Esophagus muscularis mucosa (tissue), 4 donors: Measurements from ENCODE around the gene C1QL4. TPM values are rescaled to one million over a fixed set of nuclear protein-coding genes. Genes with fewer than 3 reads are reported as not detected.
A peak's percentile ranks its signal among the peaks of the same experiment; 100 is the strongest.

ENCODE experiments used
- DNase-seq: peaks from one replicate; pipeline ENCODE4 v3.0.0-alpha.2; 2017; ENCODE audit errors: extremely low spot score
- H3K27ac ChIP-seq, 4 donors: fragments of 200-600 bp; sonication (generic); replicated peaks in 1 of 4; 1 replicate in 3 of 4; 2 replicates in 1 of 4; pipeline ENCODE4 v1.5.1; 2016 to 2019; ENCODE audit warnings: mild to moderate bottlenecking in 1 of 4
- H3K27me3 ChIP-seq, 4 donors: fragments of 200-600 bp; sonication (generic); one replicate each; pipeline versions ENCODE4 v1.5.1 to v1.6.0; 2016 to 2019
- H3K36me3 ChIP-seq, 4 donors: fragments of 200-600 bp; sonication (generic); one replicate each; pipeline ENCODE4 v1.5.1; 2016 to 2019
- H3K4me1 ChIP-seq, 4 donors: fragments of 200-600 bp; sonication (generic); one replicate each; pipeline ENCODE4 v1.5.1; 2016 to 2019
- H3K4me3 ChIP-seq, 4 donors: fragments of 200-600 bp; sonication (generic); 1 replicate in 2 of 4; 2 replicates in 2 of 4; pipeline ENCODE4 v1.5.1; 2016 to 2019; ENCODE audit warnings: mild to moderate bottlenecking in 4 of 4, moderate library complexity in 1 of 4
- H3K9me3 ChIP-seq, 4 donors: fragments of 200-600 bp; sonication (generic); 1 replicate in 3 of 4; 2 replicates in 1 of 4; pipeline ENCODE4 v1.5.1; 2016 to 2019
- EP300 ChIP-seq: sonication (generic); formaldehyde crosslinking; IDR thresholded peaks from one replicate; pipeline ENCODE4 v1.6.1; 2017; ENCODE audit warnings: antibody characterized with exemption
- POLR2A ChIP-seq: fragments of 450-650 bp; IDR thresholded peaks from one replicate; pipeline ENCODE4 v1.6.1; 2017; ENCODE audit warnings: antibody characterized with exemption, moderate library complexity, mild to moderate bottlenecking, low read depth
- POLR2AphosphoS5 ChIP-seq, 2 donors: sonication (generic); formaldehyde crosslinking; IDR thresholded peaks; one replicate each; pipeline ENCODE4 v1.6.1; 2017; ENCODE audit warnings: antibody characterized with exemption in 2 of 2
- WGBS: methylation state at CpG from one replicate; pipeline ENCODE4 v1.1.5; 2018; 5-methylcytosine and 5-hydroxymethylcytosine counted together
- intact Hi-C: fragments of 100-400 bp; cut with DNase I; formaldehyde crosslinking; loops from one replicate; pipeline ENCODE4 v1.15.1; 2023
- total RNA-seq, 4 donors: library from RNA; depleted of rRNA; stranded (reverse); fragments of >200 nt; gene quantifications; one replicate each; pipeline versions ENCODE4 v1.1.0 to v1.2.1, GENCODE V29; 2016
- TF ChIP-seq, protein P1 (sequence below), 3 experiments: fragments of 200-600 bp in 2 of 3; fragments of 450-650 bp in 1 of 3; sonication (generic) in 2 of 3; IDR thresholded peaks; one replicate each; pipeline ENCODE4 v1.5.1; 2017 to 2019; ENCODE audit warnings: antibody characterized with exemption in 3 of 3, mild to moderate bottlenecking in 2 of 3, moderate library complexity in 1 of 3

C1QL4 gene
- total RNA-seq, 4 donors from 2014 or later, result not detected

DNA sequence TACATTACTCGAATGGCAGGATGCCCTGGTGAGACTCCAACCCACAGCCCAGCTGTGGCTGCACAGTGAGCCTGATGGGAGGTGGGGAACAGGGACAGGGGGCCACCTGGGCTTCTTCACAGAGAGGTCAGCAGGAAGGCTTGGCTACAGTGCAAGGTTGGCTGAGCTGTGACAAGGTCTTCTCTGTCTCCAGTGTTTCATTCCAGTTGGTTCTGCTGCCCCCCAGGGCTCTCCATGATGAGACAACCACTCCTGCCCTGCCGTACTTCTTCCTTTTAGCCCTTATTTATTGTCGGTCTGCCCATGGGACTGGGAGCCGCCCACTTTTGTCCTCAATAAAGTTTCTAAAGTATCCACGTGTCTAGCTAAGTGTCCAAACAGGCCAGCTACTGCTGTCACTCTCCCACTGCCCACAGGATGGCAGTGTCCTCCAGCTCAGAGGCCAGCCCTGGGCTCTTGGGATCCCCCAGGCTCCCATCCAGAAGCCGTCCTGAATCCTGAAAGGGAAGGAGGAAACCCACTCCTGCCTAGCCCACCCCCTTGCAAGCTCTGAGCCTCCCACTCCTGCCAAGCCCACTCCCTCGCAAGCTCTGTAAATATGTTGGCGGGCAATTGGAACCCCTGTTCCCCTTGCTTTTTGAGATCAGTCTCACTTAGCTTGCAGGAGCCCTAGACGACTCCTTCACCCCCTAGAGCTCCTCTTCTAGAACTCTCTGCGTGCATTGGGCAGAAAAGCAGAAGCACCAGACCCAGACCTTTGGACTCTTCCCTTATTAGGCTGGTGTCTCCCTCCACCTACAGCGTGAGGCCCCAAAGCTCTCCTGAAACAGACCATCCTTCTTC is 5.4 kb downstream of the C1QL4 start:
- no peak overlapping the region for H3K4me3 ChIP-seq
- peak; percentile 86 for DNase-seq
- H3K36me3 ChIP-seq, result no peaks in the 10 kb centered on the region
- H3K9me3 ChIP-seq, result no peaks in the 10 kb centered on the region
- WGBS, result 42% methylated on average over 10 of the region's 11 CpGs
- intact Hi-C loops, result no loop called here
- peaks cover 9 to 77% (median 43%) of the 10 kb centered on the region in 4 donors for H3K27me3 ChIP-seq
- TF ChIP-seq, protein P1, sequence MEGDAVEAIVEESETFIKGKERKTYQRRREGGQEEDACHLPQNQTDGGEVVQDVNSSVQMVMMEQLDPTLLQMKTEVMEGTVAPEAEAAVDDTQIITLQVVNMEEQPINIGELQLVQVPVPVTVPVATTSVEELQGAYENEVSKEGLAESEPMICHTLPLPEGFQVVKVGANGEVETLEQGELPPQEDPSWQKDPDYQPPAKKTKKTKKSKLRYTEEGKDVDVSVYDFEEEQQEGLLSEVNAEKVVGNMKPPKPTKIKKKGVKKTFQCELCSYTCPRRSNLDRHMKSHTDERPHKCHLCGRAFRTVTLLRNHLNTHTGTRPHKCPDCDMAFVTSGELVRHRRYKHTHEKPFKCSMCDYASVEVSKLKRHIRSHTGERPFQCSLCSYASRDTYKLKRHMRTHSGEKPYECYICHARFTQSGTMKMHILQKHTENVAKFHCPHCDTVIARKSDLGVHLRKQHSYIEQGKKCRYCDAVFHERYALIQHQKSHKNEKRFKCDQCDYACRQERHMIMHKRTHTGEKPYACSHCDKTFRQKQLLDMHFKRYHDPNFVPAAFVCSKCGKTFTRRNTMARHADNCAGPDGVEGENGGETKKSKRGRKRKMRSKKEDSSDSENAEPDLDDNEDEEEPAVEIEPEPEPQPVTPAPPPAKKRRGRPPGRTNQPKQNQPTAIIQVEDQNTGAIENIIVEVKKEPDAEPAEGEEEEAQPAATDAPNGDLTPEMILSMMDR (IDR thresholded peaks at IDR 0.05), result peak; percentile 64 to 74 (median 72)
- TF ChIP-seq POLR2A, result no peak
- TF ChIP-seq EP300, result no peak
- H3K27ac ChIP-seq, result no peak overlapping the region
- H3K4me1 ChIP-seq, result peaks cover 7 to 32% (median 20%) of the 10 kb centered on the region in 4 donors

GRCh38 chr12:49330631-49331379 is 6.2 kb downstream of the C1QL4 start:
- H3K9me3 ChIP-seq, result no peaks in the 10 kb centered on the region
- H3K27ac ChIP-seq, result no peak overlapping the region
- H3K4me1 ChIP-seq, result peaks cover 7 to 24% (median 15%) of the 10 kb centered on the region in 4 donors
- intact Hi-C loops, result no loop called here
- H3K36me3 ChIP-seq, result no peaks in the 10 kb centered on the region
- 81% methylated on average over 7 of the region's 14 CpGs for WGBS
- H3K27me3 ChIP-seq, result peaks cover under 1 to 69% (median 35%) of the 10 kb centered on the region in 4 donors
- DNase-seq, result no peak
- no peak for TF ChIP-seq POLR2AphosphoS5 (IDR thresholded peaks at IDR 0.05)
- TF ChIP-seq, protein P1 (IDR thresholded peaks at IDR 0.05), result no peak
- TF ChIP-seq EP300, result no peak
- TF ChIP-seq POLR2A, result no peak
- H3K4me3 ChIP-seq, result no peak overlapping the region

DNA sequence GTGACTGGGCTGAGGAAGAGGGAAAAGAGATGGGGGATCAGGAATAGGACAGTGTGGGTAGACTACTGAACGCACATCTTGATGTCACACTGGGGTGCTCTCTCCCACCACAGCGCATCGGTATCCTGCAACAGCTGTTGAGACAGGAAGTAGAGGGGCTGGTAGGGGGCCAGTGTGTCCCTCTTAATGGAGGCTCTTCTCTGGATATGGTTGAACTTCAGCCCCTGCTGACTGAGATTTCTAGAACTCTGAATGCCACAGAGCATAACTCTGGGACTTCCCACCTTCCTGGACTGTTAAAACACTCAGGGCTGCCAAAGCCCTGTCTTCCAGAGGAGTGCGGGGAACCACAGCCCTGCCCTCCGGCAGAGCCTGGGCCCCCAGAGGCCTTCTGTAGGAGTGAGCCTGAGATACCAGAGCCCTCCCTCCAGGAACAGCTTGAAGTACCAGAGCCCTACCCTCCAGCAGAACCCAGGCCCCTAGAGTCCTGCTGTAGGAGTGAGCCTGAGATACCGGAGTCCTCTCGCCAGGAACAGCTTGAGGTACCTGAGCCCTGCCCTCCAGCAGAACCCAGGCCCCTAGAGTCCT is 6.9 kb downstream of the C1QL4 start:
- DNase-seq, result no peak
- 96% methylated on average over 5 of the region's 7 CpGs for WGBS
- intact Hi-C loops, result no loop called here
- Histone ChIP-seq H3K9me3 (no peaks in the 10 kb centered on the region), H3K36me3 (no peaks in the 10 kb centered on the region), H3K27me3 (peaks cover 0 to 62% (median 28%) of the 10 kb centered on the region in 4 donors), H3K4me1 (peaks cover 7 to 21% (median 15%) of the 10 kb centered on the region in 4 donors), H3K27ac (no peak overlapping the region), H3K4me3 (no peak overlapping the region)
- TF ChIP-seq, protein P1 (IDR thresholded peaks at IDR 0.05), result no peak
- no peak for TF ChIP-seq EP300
- no peak for TF ChIP-seq POLR2A
- TF ChIP-seq POLR2AphosphoS5 (IDR thresholded peaks at IDR 0.05), result no peak

- Histone ChIP-seq H3K27me3 (peaks cover 0 to 49% (median 15%) of the 10 kb centered on the region in 4 donors), H3K36me3 (no peaks in the 10 kb centered on the region), H3K4me3 (no peak overlapping the region), H3K27ac (no peak overlapping the region), H3K9me3 (no peaks in the 10 kb centered on the region), H3K4me1 (peaks cover 7 to 22% (median 15%) of the 10 kb centered on the region in 4 donors)
- intact Hi-C loops, result no loop called here
- no peak for DNase-seq
- 92% methylated on average over 12 of the region's 12 CpGs for WGBS
- TF ChIP-seq, protein P1 (IDR thresholded peaks at IDR 0.05), result no peak
- TF ChIP-seq POLR2AphosphoS5 (IDR thresholded peaks at IDR 0.05), result no peak
- TF ChIP-seq EP300, result no peak
- TF ChIP-seq POLR2A, result no peak
These were observed 8.2 kb downstream of the C1QL4 start for GRCh38 chr12:49328816-49329215.
